IMR-90 (cell line): ENCODE data around the gene MTUS2. TPM values are rescaled to one million over a fixed set of nuclear protein-coding genes. Genes with fewer than 3 reads are reported as not detected.

Experiments used
- ATAC-seq: fragments of 200-7000 bp; cut with Tn5 transposase; 2 replicates; pipeline ENCODE4 v1.9.1; 2020; ENCODE audit warnings: low read depth, mild to moderate bottlenecking, moderate library complexity
- BruUV-seq: library from RNA; stranded (reverse); fragments of 400-500 nt; replicated peaks from 2 replicates; lab custom pipeline; 2021; lab: Mats Ljungman, UMichigan
- CTCF ChIA-PET: fragments of 300-600 bp; formaldehyde crosslinking; extraction: SDS; loops from one replicate; lab custom pipeline; 2021; ENCODE audit warnings: antibody characterized with exemption; lab: Yijun Ruan, JAX
- POLR2A ChIA-PET: fragments of 300-600 bp; sonication (Branson Sonifier 250); formaldehyde crosslinking; loops from one replicate; lab custom pipeline; 2022; ENCODE audit warnings: antibody characterized with exemption; ENCODE audit not compliant: unreplicated experiment; lab: Charles Lee
- DNase-seq: peaks from one replicate; pipeline ENCODE4 v3.0.0; 2013
- H2AFZ ChIP-seq: replicated peaks from 2 replicates; pipeline ENCODE3; 2013; ENCODE audit warnings: low read length, mild to moderate bottlenecking; ENCODE audit not compliant: poor library complexity
- H2AK5ac ChIP-seq: 2 replicates; pipeline ENCODE4 v1.6.1; 2013; ENCODE audit warnings: low read depth, low read length, inconsistent platforms
- H2AK9ac ChIP-seq: replicated peaks from 2 replicates; pipeline ENCODE3; 2013; ENCODE audit warnings: mild to moderate bottlenecking, low read depth, low read length, moderate library complexity; ENCODE audit not compliant: poor library complexity
- H2BK120ac ChIP-seq: 2 replicates; pipeline ENCODE4 v1.6.1; 2013; ENCODE audit warnings: low read depth, low read length, inconsistent platforms
- H2BK15ac ChIP-seq: 3 replicates; pipeline ENCODE4 v1.6.1; 2013; ENCODE audit warnings: low read depth, low read length, inconsistent platforms
- H2BK20ac ChIP-seq: 2 replicates; pipeline ENCODE4 v1.6.1; 2013; ENCODE audit warnings: low read depth, mild to moderate bottlenecking, inconsistent platforms, low read length, moderate library complexity
- H2BK5ac ChIP-seq: 2 replicates; pipeline ENCODE4 v1.6.1; 2013; ENCODE audit warnings: mild to moderate bottlenecking, low read depth, low read length, inconsistent platforms; ENCODE audit not compliant: poor library complexity, severe bottlenecking
- H3K14ac ChIP-seq: replicated peaks from 2 replicates; pipeline ENCODE4 v1.6.1; 2013; ENCODE audit warnings: low read depth, low read length, inconsistent platforms
- H3K18ac ChIP-seq: 2 replicates; pipeline ENCODE4 v1.6.1; 2013; ENCODE audit warnings: low read depth, low read length, control low read depth
- H3K23ac ChIP-seq: 2 replicates; pipeline ENCODE4 v1.6.1; 2013; ENCODE audit warnings: low read depth, low read length, inconsistent platforms
- H3K27ac ChIP-seq: 2 replicates; pipeline ENCODE4 v1.5.1; 2013; ENCODE audit warnings: mild to moderate bottlenecking, control low read depth, low read length; ENCODE audit not compliant: insufficient read depth
- H3K27me3 ChIP-seq: 2 replicates; pipeline ENCODE4 v1.6.1; 2013; ENCODE audit warnings: low read length; ENCODE audit not compliant: control insufficient read depth, insufficient read depth
- H3K36me3 ChIP-seq: 2 replicates; pipeline ENCODE4 v1.6.1; 2013; ENCODE audit warnings: low read length, mixed read lengths; ENCODE audit not compliant: control insufficient read depth, insufficient read depth
- H3K4ac ChIP-seq: 2 replicates; pipeline ENCODE4 v1.6.1; 2013; ENCODE audit warnings: low read depth, low read length, inconsistent platforms
- H3K4me1 ChIP-seq: 2 replicates; pipeline ENCODE4 v1.6.1; 2013; ENCODE audit warnings: low read length, mixed read lengths; ENCODE audit not compliant: control insufficient read depth, insufficient read depth
- H3K4me2 ChIP-seq: 2 replicates; pipeline ENCODE4 v1.6.1; 2013; ENCODE audit warnings: low read depth, mild to moderate bottlenecking, control low read depth, low read length, moderate library complexity
- H3K4me3 ChIP-seq: 2 replicates; pipeline ENCODE4 v1.5.1; 2013; ENCODE audit warnings: low read depth, mild to moderate bottlenecking, control low read depth, low read length, moderate library complexity; ENCODE audit not compliant: insufficient read depth
- H3K56ac ChIP-seq: 2 replicates; pipeline ENCODE4 v1.6.1; 2013; ENCODE audit warnings: low read length, inconsistent platforms; ENCODE audit not compliant: insufficient read depth; ENCODE audit errors: extremely low read depth
- H3K79me1 ChIP-seq, 2 experiments: 2 replicates each; pipeline ENCODE4 v1.6.1; 2013; ENCODE audit warnings: low read length in 2 of 2, inconsistent platforms in 1 of 2, low read depth in 1 of 2
- H3K9ac ChIP-seq: 2 replicates; pipeline ENCODE4 v1.6.1; 2013; ENCODE audit warnings: low read depth, low read length, control low read depth
- H3K9me1 ChIP-seq: 2 replicates; pipeline ENCODE4 v1.6.1; 2013; ENCODE audit warnings: low read length, inconsistent platforms; ENCODE audit not compliant: insufficient read depth
- H3K9me3 ChIP-seq: 2 replicates; pipeline ENCODE4 v1.6.1; 2013; ENCODE audit warnings: low read length; ENCODE audit not compliant: control insufficient read depth, insufficient read depth
- H4K20me1 ChIP-seq: 2 replicates; pipeline ENCODE4 v1.6.1; 2013; ENCODE audit warnings: low read length, inconsistent platforms; ENCODE audit not compliant: insufficient read depth
- H4K5ac ChIP-seq: 2 replicates; pipeline ENCODE4 v1.6.1; 2013; ENCODE audit warnings: mild to moderate bottlenecking, low read depth, low read length, control low read depth
- H4K8ac ChIP-seq, 2 experiments: 2 replicates each; pipeline ENCODE4 v1.6.1; 2013; ENCODE audit warnings: low read depth in 2 of 2, low read length in 2 of 2, control low read depth in 1 of 2, inconsistent platforms in 1 of 2
- H4K91ac ChIP-seq: 2 replicates; pipeline ENCODE4 v1.6.1; 2013; ENCODE audit warnings: low read depth, low read length, inconsistent platforms; ENCODE audit not compliant: insufficient read depth
- CTCF ChIP-seq: conservative IDR thresholded peaks from 2 replicates; pipeline ENCODE4 v1.5.1; 2012; ENCODE audit warnings: mild to moderate bottlenecking, low read depth, low read length, improper control_type of control experiment
- POLR2A ChIP-seq: IDR thresholded peaks from 2 replicates; pipeline ENCODE4 v1.6.1; 2012; ENCODE audit warnings: mild to moderate bottlenecking, low read depth, low read length
- WGBS, 2 experiments: methylation state at CpG; one replicate each; pipeline versions ENCODE4 v1.1.5 to v1.1.7; 2013; ENCODE audit warnings: missing lambda C conversion rate in 2 of 2; ENCODE audit not compliant: insufficient read length in 1 of 2; ENCODE audit errors: extremely low coverage in 2 of 2; 5-methylcytosine and 5-hydroxymethylcytosine counted together
- dilution Hi-C: fragments of 300-500 bp; cut with HindIII; formaldehyde crosslinking; loops from one replicate; pipeline ENCODE4 v1.14.3; 2018; ENCODE audit warnings: low sequenced_read_pairs; ENCODE audit not compliant: unreplicated experiment
- in situ Hi-C: fragments of 300-500 bp; cut with MboI; formaldehyde crosslinking; loops from 3 replicates; pipeline ENCODE4 v1.14.3; 2019; ENCODE audit warnings: low sequenced_read_pairs, inconsistent platforms, mixed read lengths
- intact Hi-C: fragments of 100-400 bp; cut with micrococcal nuclease; formaldehyde crosslinking; loops from 2 replicates; pipeline ENCODE4 v1.10.0; 2022
- polyA plus RNA-seq, 3 experiments: library from polyadenylated mRNA; depleted of rRNA; stranded (reverse); fragments of >200 nt; gene quantifications; 2 replicates each; pipeline ENCODE4 v1.2.3, GENCODE V29; 2012; ENCODE audit warnings: low replicate concordance in 1 of 3
- total RNA-seq: library from RNA; depleted of rRNA; stranded (reverse); fragments of >200 nt; gene quantifications from 2 replicates; pipeline ENCODE4 v1.2.3, GENCODE V29; 2012
- TF ChIP-seq, protein P1 (sequence below): fragments of 150-350 bp; IDR thresholded peaks from 2 replicates; pipeline ENCODE4 v1.6.1; 2017; ENCODE audit warnings: mild to moderate bottlenecking, antibody characterized with exemption, low read length, low read depth

Gene MTUS2
- total and polyA plus RNA-seq, 2 of the 4 experiments (the other 2 are of a cell fraction) = under 0.01 to 0.02 TPM

- H2BK20ac ChIP-seq = no peak overlapping the region
- no peak overlapping the region for H2BK5ac ChIP-seq
- dilution Hi-C loops = no loop called here
- no peak overlapping the region for H2BK15ac ChIP-seq
- no peak overlapping the region for H3K9ac ChIP-seq
- WGBS, 2 experiments = 0% methylated on average over 1 of the region's 3 CpGs; no CpG with 5 or more reads in 1 of the 2 experiments
- no peaks in the 10 kb centered on the region for H3K27me3 ChIP-seq
- H2BK120ac ChIP-seq = no peak overlapping the region
- no peak overlapping the region for H3K4me3 ChIP-seq
- POLR2A ChIA-PET = no interaction called here
- no peaks in the 10 kb centered on the region for H3K4me1 ChIP-seq
- H3K9me1 ChIP-seq = no peaks in the 10 kb centered on the region
- no peaks in the 10 kb centered on the region for H3K79me1 ChIP-seq
- intact Hi-C loops = no loop called here
- in situ Hi-C loops = no loop called here
- ATAC-seq = no peak
- H3K4ac ChIP-seq = no peak overlapping the region
- no peak overlapping the region for H3K23ac ChIP-seq
- peaks cover 9% of the 10 kb centered on the region; the same call in 1 of the 2 replicates for H3K9me3 ChIP-seq
- no peak overlapping the region for H4K5ac ChIP-seq
- no peak overlapping the region for H4K91ac ChIP-seq
- H3K36me3 ChIP-seq = no peaks in the 10 kb centered on the region
- no peaks in the 10 kb centered on the region for H4K20me1 ChIP-seq
- CTCF ChIA-PET = no interaction called here
- no peak overlapping the region for H4K8ac ChIP-seq
- no peak overlapping the region for H3K56ac ChIP-seq
- no peak overlapping the region for H3K18ac ChIP-seq
- TF ChIP-seq, protein P1, sequence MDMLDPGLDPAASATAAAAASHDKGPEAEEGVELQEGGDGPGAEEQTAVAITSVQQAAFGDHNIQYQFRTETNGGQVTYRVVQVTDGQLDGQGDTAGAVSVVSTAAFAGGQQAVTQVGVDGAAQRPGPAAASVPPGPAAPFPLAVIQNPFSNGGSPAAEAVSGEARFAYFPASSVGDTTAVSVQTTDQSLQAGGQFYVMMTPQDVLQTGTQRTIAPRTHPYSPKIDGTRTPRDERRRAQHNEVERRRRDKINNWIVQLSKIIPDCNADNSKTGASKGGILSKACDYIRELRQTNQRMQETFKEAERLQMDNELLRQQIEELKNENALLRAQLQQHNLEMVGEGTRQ = no peak
- no peak for TF ChIP-seq POLR2A
- no peak for TF ChIP-seq CTCF
- H2AK9ac ChIP-seq = no peak overlapping the region
- H2AFZ ChIP-seq = no peak overlapping the region
- H2AK5ac ChIP-seq = no peak overlapping the region
- BruUV-seq = no TSS peak
- H3K14ac ChIP-seq = no peak overlapping the region
- no peak overlapping the region for H3K4me2 ChIP-seq
- no peak for DNase-seq
- H3K27ac ChIP-seq = no peak overlapping the region
Observed at GRCh38 chr13:29073755-29074154, 253.6 kb downstream of the MTUS2 start.
